Esophagus muscularis mucosa (tissue), 3 donors: Measurements from ENCODE around the gene SHPK.

Experiments
- CTCF ChIP-seq, 3 experiments: fragments of 200-600 bp in 2 of 3; fragments of 450-650 bp in 1 of 3; sonication (generic) in 2 of 3; IDR thresholded peaks; one replicate each; pipeline ENCODE4 v1.5.1; 2017 to 2019; ENCODE audit warnings: antibody characterized with exemption in 3 of 3, mild to moderate bottlenecking in 2 of 3, moderate library complexity in 1 of 3
- POLR2A ChIP-seq: fragments of 450-650 bp; IDR thresholded peaks from one replicate; pipeline ENCODE4 v1.6.1; 2017; ENCODE audit warnings: antibody characterized with exemption, moderate library complexity, mild to moderate bottlenecking, low read depth

GRCh38 chr17:3666516-3666915 lies 30.5 kb upstream of the SHPK start:
- TF ChIP-seq CTCF (IDR thresholded peaks at IDR 0.05), result no peak
- no peak for TF ChIP-seq POLR2A
